Measurements from ENCODE around the gene RNU5B-1.
"Not testable (repeated sequence)": the region's sequence is repeated elsewhere in the genome, so short reads cannot be mapped to it uniquely, and the experiment has no call there.

RNU5B-1 gene

GRCh38 chr15:65304381-65305149 lies at the start of gene RNU5B-1:
Gene RNU5B-1, plus strand, starts transcription at chr15:65304677.
- peak within 1 kb of the TSS; percentile 49 for H3K4me3 ChIP-seq (ENCODE audit: low read depth, low read length)
- peak; percentile 97 for DNase-seq (ENCODE audit: low read depth)

GRCh38 chr15:65254758-65255157 lies 49.7 kb upstream of the RNU5B-1 start:
- DNase-seq (ENCODE audit: low read depth) = no peak
- no peak overlapping the region for H3K4me3 ChIP-seq (ENCODE audit: low read depth, low read length)

- no peak for DNase-seq (ENCODE audit: low read depth)
- H3K4me3 ChIP-seq (ENCODE audit: low read depth, low read length) = no peak overlapping the region
These were observed 48.9 kb upstream of the RNU5B-1 start for GRCh38 chr15:65255486-65256140.

GRCh38 chr15:65258375-65259262 lies 45.9 kb upstream of the RNU5B-1 start:
- DNase-seq (ENCODE audit: low read depth) = no peak
- no peak overlapping the region for H3K4me3 ChIP-seq (ENCODE audit: low read depth, low read length)

GRCh38 chr15:65259367-65259797 lies 45.1 kb upstream of the RNU5B-1 start:
- H3K4me3 ChIP-seq (ENCODE audit: low read depth, low read length) = no peak overlapping the region
- DNase-seq (ENCODE audit: low read depth) = no peak

- no peak for DNase-seq (ENCODE audit: low read depth)
- no peak overlapping the region for H3K4me3 ChIP-seq (ENCODE audit: low read depth, low read length)
These were observed 43.5 kb upstream of the RNU5B-1 start for GRCh38 chr15:65260968-65261367.

- H3K4me3 ChIP-seq (ENCODE audit: low read depth, low read length) = no peak overlapping the region
- no peak for DNase-seq (ENCODE audit: low read depth)
These were observed 41.2 kb upstream of the RNU5B-1 start for GRCh38 chr15:65263313-65263712.

- no peak overlapping the region for H3K4me3 ChIP-seq (ENCODE audit: low read depth, low read length)
- no peak for DNase-seq (ENCODE audit: low read depth)
These were observed 39.5 kb upstream of the RNU5B-1 start for GRCh38 chr15:65264863-65265430.

GRCh38 chr15:65266469-65266868 lies 38.0 kb upstream of the RNU5B-1 start:
- no peak for DNase-seq (ENCODE audit: low read depth)
- H3K4me3 ChIP-seq (ENCODE audit: low read depth, low read length) = no peak overlapping the region

- DNase-seq (ENCODE audit: low read depth) = no peak
- H3K4me3 ChIP-seq (ENCODE audit: low read depth, low read length) = no peak overlapping the region
These were observed 36.1 kb upstream of the RNU5B-1 start for GRCh38 chr15:65268411-65268810.

GRCh38 chr15:65270811-65271545 lies 33.5 kb upstream of the RNU5B-1 start:
- DNase-seq (ENCODE audit: low read depth) = peak; percentile 61
- H3K4me3 ChIP-seq (ENCODE audit: low read depth, low read length) = not testable (repeated sequence)

- H3K4me3 ChIP-seq (ENCODE audit: low read depth, low read length) = no peak overlapping the region
- no peak for DNase-seq (ENCODE audit: low read depth)
These were observed 29.3 kb upstream of the RNU5B-1 start for GRCh38 chr15:65275104-65275727.

GRCh38 chr15:65275728-65276126 lies 28.8 kb upstream of the RNU5B-1 start:
- H3K4me3 ChIP-seq (ENCODE audit: low read depth, low read length) = no peak overlapping the region
- DNase-seq (ENCODE audit: low read depth) = no peak

GRCh38 chr15:65277015-65277414 lies 27.5 kb upstream of the RNU5B-1 start:
- no peak for DNase-seq (ENCODE audit: low read depth)

GRCh38 chr15:65278480-65278879 lies 26.0 kb upstream of the RNU5B-1 start:
- no peak for DNase-seq (ENCODE audit: low read depth)
- H3K4me3 ChIP-seq (ENCODE audit: low read depth, low read length) = no peak overlapping the region

More at GRCh38 chr15:65277015-65277414, 27.5 kb upstream of the RNU5B-1 start:
- no peak overlapping the region for H3K4me3 ChIP-seq (ENCODE audit: low read depth, low read length)

- peak overlapping the region; percentile 69 for H3K4me3 ChIP-seq (ENCODE audit: low read depth, low read length)
- no peak for DNase-seq (ENCODE audit: low read depth)
These were observed 19.0 kb upstream of the RNU5B-1 start for GRCh38 chr15:65285291-65286068.

- no peak for DNase-seq (ENCODE audit: low read depth)
- peak overlapping the region; percentile 69 for H3K4me3 ChIP-seq (ENCODE audit: low read depth, low read length)
These were observed 18.3 kb upstream of the RNU5B-1 start for GRCh38 chr15:65286069-65286703.
